ENCODE measurements around the gene IQCM.
"Not testable (repeated sequence)": the region's sequence is repeated elsewhere in the genome, so short reads cannot be mapped to it uniquely, and the experiment has no call there.

Gene IQCM

GRCh38 chr4:149511558-149512298, 303.9 kb downstream of the IQCM start:
- H3K27ac ChIP-seq, result no peak overlapping the region
- no peak overlapping the region for H3K4me3 ChIP-seq

DNA sequence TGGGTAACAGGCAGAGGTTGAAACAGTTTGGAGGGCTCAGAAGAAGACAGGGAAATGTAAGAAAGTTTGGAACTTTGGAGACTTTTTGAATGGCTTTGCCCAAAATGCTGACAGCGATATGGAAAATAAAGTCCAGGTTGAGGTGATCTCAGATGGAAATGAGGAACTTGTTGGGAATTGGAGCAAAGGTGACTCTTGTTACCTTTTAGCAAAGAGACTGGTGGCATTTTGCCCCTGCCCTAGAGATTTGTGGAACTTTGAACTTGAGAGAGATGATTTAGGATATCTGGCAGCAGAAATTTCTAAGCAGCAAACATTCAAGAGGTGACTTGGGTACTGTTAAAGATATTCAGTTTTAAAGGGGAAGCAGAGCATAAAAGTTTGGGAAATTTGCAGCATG, 308.3 kb downstream of the IQCM start:
- not testable (repeated sequence) for H3K27ac ChIP-seq, H3K4me3 ChIP-seq

GRCh38 chr4:149500806-149501205, 314.8 kb downstream of the IQCM start:
- H3K4me3 ChIP-seq, result no peak overlapping the region
- no peak overlapping the region for H3K27ac ChIP-seq

DNA sequence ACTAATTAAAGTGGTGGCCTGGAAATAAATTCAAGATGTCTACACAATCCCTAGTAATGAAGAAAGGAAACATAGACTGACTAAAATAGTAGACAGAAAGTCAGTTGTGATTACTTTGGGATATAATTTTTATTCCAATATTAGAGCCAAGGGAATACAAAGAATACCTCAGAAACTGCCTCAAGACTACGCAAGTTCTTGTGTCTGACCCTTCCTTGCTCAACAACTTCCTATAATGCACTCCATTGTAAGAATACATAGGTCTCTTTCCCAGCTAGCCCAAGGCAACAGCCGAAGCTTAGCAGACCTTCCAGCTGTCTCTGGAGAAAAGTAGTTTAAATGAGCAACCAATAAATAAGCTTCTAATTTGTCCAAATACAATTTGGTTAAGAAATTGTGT, 315.9 kb downstream of the IQCM start:
- H3K27ac ChIP-seq, result no peak overlapping the region
- no peak overlapping the region for H3K4me3 ChIP-seq

- Histone ChIP-seq H3K27ac (no peak overlapping the region), H3K4me3 (no peak overlapping the region)
Observed at GRCh38 chr4:149498246-149498645, 317.4 kb downstream of the IQCM start.

- H3K4me3 ChIP-seq, result no peak overlapping the region
- no peak overlapping the region for H3K27ac ChIP-seq
Observed at GRCh38 chr4:149493492-149493891, 322.2 kb downstream of the IQCM start.

- H3K4me3 ChIP-seq, result no peak overlapping the region
- no peak overlapping the region for H3K27ac ChIP-seq
Observed at GRCh38 chr4:149489321-149489720, 326.3 kb downstream of the IQCM start.

DNA sequence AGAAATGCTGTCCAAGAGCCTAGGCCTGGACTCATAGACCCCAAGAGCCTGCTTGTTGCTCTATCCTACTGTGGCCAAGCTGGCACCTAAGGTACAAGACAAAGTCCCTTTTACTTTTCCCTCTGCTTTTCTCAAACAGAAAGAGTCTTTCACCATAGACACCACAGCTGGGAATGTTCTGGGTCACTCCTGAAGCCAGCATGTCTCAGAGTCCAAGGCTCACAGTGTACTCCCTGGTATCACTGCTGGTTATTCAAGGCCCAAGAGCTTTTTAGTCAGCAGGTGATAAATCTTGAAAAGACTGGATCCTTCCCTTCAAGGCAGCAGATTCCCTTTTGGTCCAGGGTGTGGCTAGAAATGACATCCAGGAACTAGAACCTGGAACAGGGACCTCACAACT, 328.8 kb downstream of the IQCM start:
- no peak overlapping the region for H3K27ac ChIP-seq
- H3K4me3 ChIP-seq, result no peak overlapping the region

- not testable (repeated sequence) for H3K4me3 ChIP-seq, H3K27ac ChIP-seq
Observed at GRCh38 chr4:149468669-149469068, 347.0 kb downstream of the IQCM start.

GRCh38 chr4:149466446-149466845, 349.2 kb downstream of the IQCM start:
- Histone ChIP-seq H3K4me3 (no peak overlapping the region), H3K27ac (no peak overlapping the region)

DNA sequence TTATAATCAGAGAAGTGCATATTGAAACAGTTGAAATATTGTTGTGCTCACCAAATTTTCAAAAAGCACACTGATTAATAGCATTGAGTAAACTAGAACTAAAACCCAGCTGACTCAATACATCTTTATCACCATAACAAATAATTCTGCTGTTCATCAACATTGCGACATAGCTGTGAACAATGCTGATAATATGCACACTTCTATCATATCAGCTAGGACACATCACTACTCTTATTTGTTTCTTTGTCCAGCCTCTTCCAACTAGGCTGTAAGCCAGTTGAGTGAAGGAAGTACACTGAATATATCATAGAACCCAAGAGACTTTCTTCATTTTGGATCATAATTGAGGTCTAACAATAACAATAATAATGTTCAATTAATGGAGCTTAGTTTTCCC, 349.7 kb downstream of the IQCM start:
- Histone ChIP-seq H3K4me3 (no peak overlapping the region), H3K27ac (no peak overlapping the region)

DNA sequence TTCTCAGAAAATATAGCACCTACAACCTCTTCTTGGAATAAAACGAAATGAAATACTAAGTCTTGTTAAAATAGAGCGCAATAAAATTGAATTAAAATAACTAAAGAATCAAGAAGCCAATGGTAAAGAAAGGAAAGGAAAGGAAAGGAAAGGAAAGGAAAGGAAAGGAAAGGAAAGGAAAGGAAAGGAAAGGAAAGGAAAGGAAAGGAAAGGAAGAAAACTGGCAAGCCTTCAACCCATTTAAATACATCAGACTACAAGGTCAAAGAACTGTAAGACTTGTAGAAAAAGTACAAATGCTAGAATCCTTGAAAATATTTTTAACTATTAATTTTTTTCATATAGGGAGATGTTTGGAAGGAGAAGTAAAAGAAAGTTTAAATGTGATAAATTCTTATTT, 372.1 kb downstream of the IQCM start:
- no peak overlapping the region for H3K4me3 ChIP-seq
- no peak overlapping the region for H3K27ac ChIP-seq

- peak overlapping the region in 1 of 21 experiments; percentile 20 for H3K27ac ChIP-seq
- H3K4me3 ChIP-seq, result no peak overlapping the region
Observed at GRCh38 chr4:149441338-149441737, 374.3 kb downstream of the IQCM start.

- no peak overlapping the region for H3K4me3 ChIP-seq
Observed at GRCh38 chr4:149426461-149426860, 389.2 kb downstream of the IQCM start.

GRCh38 chr4:149409555-149409962, 406.1 kb downstream of the IQCM start:
- Histone ChIP-seq H3K27ac (peak overlapping the region in 9 of 21 experiments; percentile 5 to 71 (median 28)), H3K4me3 (no peak overlapping the region)

More at GRCh38 chr4:149426461-149426860, 389.2 kb downstream of the IQCM start:
- H3K27ac ChIP-seq, result no peak overlapping the region

- no peak overlapping the region for H3K4me3 ChIP-seq
- peak overlapping the region in 4 of 21 experiments; percentile 6 to 71 (median 48) for H3K27ac ChIP-seq
Observed at GRCh38 chr4:149409146-149409545, 406.5 kb downstream of the IQCM start.

GRCh38 chr4:149404143-149404542, 411.5 kb downstream of the IQCM start:
- H3K4me3 ChIP-seq, result no peak overlapping the region
- no peak overlapping the region for H3K27ac ChIP-seq

GRCh38 chr4:149403081-149403480, 412.6 kb downstream of the IQCM start:
- no peak overlapping the region for H3K27ac ChIP-seq
- H3K4me3 ChIP-seq, result no peak overlapping the region

- no peak overlapping the region for H3K4me3 ChIP-seq
- no peak overlapping the region for H3K27ac ChIP-seq
Observed at GRCh38 chr4:149398993-149399392, 416.6 kb downstream of the IQCM start.

- no peak overlapping the region for H3K27ac ChIP-seq
- H3K4me3 ChIP-seq, result no peak overlapping the region
Observed at GRCh38 chr4:149370785-149371420, 444.7 kb downstream of the IQCM start.

- Histone ChIP-seq H3K4me3 (no peak overlapping the region), H3K27ac (no peak overlapping the region)
Observed at GRCh38 chr4:149370002-149370401, 445.6 kb downstream of the IQCM start.

DNA sequence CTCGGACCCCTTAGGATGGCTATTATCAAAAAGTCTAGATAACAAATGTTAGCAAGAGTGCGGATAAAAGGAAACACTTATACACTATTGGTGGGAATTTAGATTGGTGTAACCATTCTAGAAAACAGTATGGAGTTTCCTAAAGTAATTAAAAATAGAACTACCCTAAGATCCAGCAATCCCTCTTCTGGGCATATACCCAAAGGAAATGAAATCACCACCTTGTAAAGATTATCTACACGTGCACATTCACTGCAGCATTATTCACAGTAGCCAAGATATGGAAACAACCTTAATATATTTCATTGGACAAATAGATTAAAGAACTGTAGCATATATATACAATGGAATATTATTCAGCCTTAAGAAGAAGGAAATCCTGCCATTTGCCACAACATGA, 462.4 kb downstream of the IQCM start:
- no peak overlapping the region for H3K4me3 ChIP-seq
- no peak overlapping the region for H3K27ac ChIP-seq
